CD4-positive, alpha-beta memory T cell (primary cell): ENCODE data around the gene PPP2R2B. TPM values are rescaled to one million over a fixed set of nuclear protein-coding genes. Genes with fewer than 3 reads are reported as not detected.

ENCODE experiments used
- CTCF ChIA-PET: fragments of 350-600 bp; sonication (Branson Sonifier 250); formaldehyde crosslinking; loops from one replicate; lab custom pipeline; 2021; ENCODE audit warnings: inconsistent platforms; ENCODE audit not compliant: partially characterized antibody; lab: Charles Lee
- POLR2A ChIA-PET: fragments of 350-600 bp; sonication (Branson Sonifier 250); formaldehyde crosslinking; loops from one replicate; lab custom pipeline; 2021; ENCODE audit not compliant: partially characterized antibody; lab: Charles Lee
- DNase-seq, 5 donors: peaks; one replicate each; pipeline versions ENCODE4 v3.0.0 to v3.0.0-alpha.2; 2020 to 2022; ENCODE audit warnings: mixed read lengths in 1 of 5
- H3K27ac ChIP-seq: one replicate; pipeline ENCODE4 v1.7.0; 2013; ENCODE audit warnings: low read depth, low read length
- H3K27me3 ChIP-seq: 2 replicates; pipeline ENCODE4 v1.7.0; 2013; ENCODE audit warnings: mild to moderate bottlenecking, low read length, moderate library complexity; ENCODE audit not compliant: insufficient read depth
- H3K36me3 ChIP-seq: 2 replicates; pipeline ENCODE4 v1.7.0; 2013; ENCODE audit warnings: mild to moderate bottlenecking, low read length, moderate library complexity; ENCODE audit not compliant: insufficient read depth
- H3K4me1 ChIP-seq: 2 replicates; pipeline ENCODE4 v1.7.0; 2013; ENCODE audit warnings: mild to moderate bottlenecking, low read length, moderate library complexity; ENCODE audit not compliant: insufficient read depth
- H3K4me3 ChIP-seq, 2 donors: one replicate each; pipeline ENCODE4 v1.7.0; 2013; ENCODE audit warnings: low read length in 2 of 2, mild to moderate bottlenecking in 1 of 2
- H3K9me3 ChIP-seq, 2 donors: one replicate each; pipeline ENCODE4 v1.7.0; 2013; ENCODE audit warnings: low read length in 2 of 2, control low read depth in 1 of 2; ENCODE audit not compliant: control insufficient read depth in 1 of 2
- H3K27ac Mint-ChIP-seq, 7 donors: one replicate each; pipeline ENCODE4 v1.8.0; 2020 to 2021; ENCODE audit warnings: mixed read lengths in 7 of 7, mild to moderate bottlenecking in 6 of 7, inconsistent platforms in 3 of 7, moderate library complexity in 3 of 7
- H3K27me3 Mint-ChIP-seq, 2 donors: one replicate each; pipeline ENCODE4 v1.8.0; 2020 to 2021; ENCODE audit warnings: mixed read lengths in 2 of 2
- H3K36me3 Mint-ChIP-seq, 2 donors: one replicate each; pipeline ENCODE4 v1.8.0; 2020 to 2021; ENCODE audit warnings: mixed read lengths in 2 of 2, inconsistent platforms in 1 of 2, mild to moderate bottlenecking in 1 of 2
- H3K4me1 Mint-ChIP-seq, 4 donors: one replicate each; pipeline ENCODE4 v1.8.0; 2020 to 2021; ENCODE audit warnings: mixed read lengths in 4 of 4, mild to moderate bottlenecking in 1 of 4
- H3K4me3 Mint-ChIP-seq, 8 donors: one replicate each; pipeline ENCODE4 v1.8.0; 2020 to 2021; ENCODE audit warnings: mixed read lengths in 8 of 8, mild to moderate bottlenecking in 7 of 8, moderate library complexity in 6 of 8, inconsistent platforms in 3 of 8
- H3K9me3 Mint-ChIP-seq, 8 donors: one replicate each; pipeline ENCODE4 v1.8.0; 2020 to 2021; ENCODE audit warnings: mixed read lengths in 8 of 8, mild to moderate bottlenecking in 5 of 8, inconsistent platforms in 3 of 8, moderate library complexity in 1 of 8
- intact Hi-C: fragments of 100-400 bp; cut with micrococcal nuclease; formaldehyde crosslinking; loops from one replicate; pipeline ENCODE4 v1.15.1; 2023
- polyA plus RNA-seq, 2 donors: library from polyadenylated mRNA; unstranded; fragments of 300-500 nt; fragmentation: Illumina TruSeq; gene quantifications; one replicate each; pipeline ENCODE4 v1.2.3, GENCODE V29; 2021
- total RNA-seq, 2 experiments: library from RNA; stranded (reverse); gene quantifications; one replicate each; pipeline ENCODE4 v1.2.3, GENCODE V29; 2021

Gene PPP2R2B
- total and polyA plus RNA-seq, 4 experiments from 2014 or later = 3.1 to 13.0 (median 6.7) TPM

- intact Hi-C loops = no loop called here
- peaks cover 0 to 9% (median 4%) of the 10 kb centered on the region in 4 donors for H3K4me1 Mint-ChIP-seq
- H3K4me3 Mint-ChIP-seq = no peak overlapping the region
- no peaks in the 10 kb centered on the region for H3K36me3 ChIP-seq
- no peaks in the 10 kb centered on the region for H3K9me3 ChIP-seq
- no peak overlapping the region for H3K4me3 ChIP-seq
- no peak overlapping the region for H3K27ac ChIP-seq
- H3K27ac Mint-ChIP-seq = no peak overlapping the region
- CTCF ChIA-PET = no interaction called here
- H3K27me3 Mint-ChIP-seq = no peaks in the 10 kb centered on the region
- no peak for DNase-seq
- H3K4me1 ChIP-seq = no peaks in the 10 kb centered on the region
- peaks cover 0 to 2% (median 0%) of the 10 kb centered on the region in 8 donors for H3K9me3 Mint-ChIP-seq
- no peaks in the 10 kb centered on the region for H3K27me3 ChIP-seq
- peaks cover 0 to 7% of the 10 kb centered on the region in 2 donors for H3K36me3 Mint-ChIP-seq
- POLR2A ChIA-PET = no interaction called here
These were observed 173.4 kb downstream of the PPP2R2B start for GRCh38 chr5:146704949-146705665.

GRCh38 chr5:146703899-146704298 is 174.7 kb downstream of the PPP2R2B start:
- ChIA-PET POLR2A (no interaction called here), CTCF (no interaction called here)
- no peaks in the 10 kb centered on the region for H3K9me3 ChIP-seq
- H3K4me3 Mint-ChIP-seq = no peak overlapping the region
- no peaks in the 10 kb centered on the region for H3K27me3 ChIP-seq
- no peak overlapping the region for H3K4me3 ChIP-seq
- H3K4me1 ChIP-seq = no peaks in the 10 kb centered on the region
- H3K27ac ChIP-seq = no peak overlapping the region
- no peak for DNase-seq
- H3K36me3 ChIP-seq = no peaks in the 10 kb centered on the region
- H3K27ac Mint-ChIP-seq = no peak overlapping the region
- peaks cover 0 to 9% (median 4%) of the 10 kb centered on the region in 4 donors for H3K4me1 Mint-ChIP-seq
- H3K9me3 Mint-ChIP-seq = peaks cover 0 to 2% (median 0%) of the 10 kb centered on the region in 8 donors
- peaks cover 0 to 7% of the 10 kb centered on the region in 2 donors for H3K36me3 Mint-ChIP-seq
- intact Hi-C loops = no loop called here
- H3K27me3 Mint-ChIP-seq = no peaks in the 10 kb centered on the region

GRCh38 chr5:146703499-146703898 is 175.1 kb downstream of the PPP2R2B start:
- Histone ChIP-seq H3K27ac (no peak overlapping the region), H3K27me3 (no peaks in the 10 kb centered on the region), H3K4me1 (no peaks in the 10 kb centered on the region), H3K4me3 (no peak overlapping the region), H3K36me3 (no peaks in the 10 kb centered on the region), H3K9me3 (no peaks in the 10 kb centered on the region)
- Mint-ChIP-seq H3K27me3 (no peaks in the 10 kb centered on the region), H3K36me3 (peaks cover 0 to 7% of the 10 kb centered on the region in 2 donors), H3K27ac (no peak overlapping the region), H3K4me1 (peaks cover 0 to 11% (median 4%) of the 10 kb centered on the region in 4 donors), H3K9me3 (peaks cover 0 to 2% (median 0%) of the 10 kb centered on the region in 8 donors), H3K4me3 (no peak overlapping the region)
- ChIA-PET POLR2A (no interaction called here), CTCF (no interaction called here)
- intact Hi-C loops = no loop called here
- DNase-seq = no peak

- no peak overlapping the region for H3K4me3 Mint-ChIP-seq
- intact Hi-C loops = no loop called here
- no peak for DNase-seq
- peaks cover 0 to 9% (median 4%) of the 10 kb centered on the region in 4 donors for H3K4me1 Mint-ChIP-seq
- POLR2A ChIA-PET = interaction anchor here (0.8 kb wide), 1 partner anchor 10 kb away, joined by 3 read pairs; no protein-coding TSS in a partner anchor
- Histone ChIP-seq H3K27ac (no peak overlapping the region), H3K9me3 (no peaks in the 10 kb centered on the region), H3K4me1 (no peaks in the 10 kb centered on the region), H3K4me3 (no peak overlapping the region), H3K27me3 (no peaks in the 10 kb centered on the region), H3K36me3 (no peaks in the 10 kb centered on the region)
- peaks cover 0 to 7% of the 10 kb centered on the region in 2 donors for H3K36me3 Mint-ChIP-seq
- no peaks in the 10 kb centered on the region for H3K27me3 Mint-ChIP-seq
- CTCF ChIA-PET = interaction anchor here (1.1 kb wide), 1 partner anchor 15 kb away, joined by 5 read pairs; no protein-coding TSS in a partner anchor
- no peak overlapping the region for H3K27ac Mint-ChIP-seq
- no peaks in the 10 kb centered on the region for H3K9me3 Mint-ChIP-seq
These were observed 178.7 kb downstream of the PPP2R2B start for GRCh38 chr5:146699664-146700418.

GRCh38 chr5:146699138-146699537 is 179.4 kb downstream of the PPP2R2B start:
- no peak overlapping the region for H3K27ac ChIP-seq
- Mint-ChIP-seq H3K4me1 (peaks cover 0 to 9% (median 4%) of the 10 kb centered on the region in 4 donors), H3K4me3 (no peak overlapping the region), H3K36me3 (peaks cover under 1 to 7% of the 10 kb centered on the region in 2 donors), H3K27ac (no peak overlapping the region), H3K27me3 (no peaks in the 10 kb centered on the region), H3K9me3 (no peaks in the 10 kb centered on the region)
- no peaks in the 10 kb centered on the region for H3K36me3 ChIP-seq
- CTCF ChIA-PET = interaction anchor here (1.1 kb wide), 1 partner anchor 14 kb away, joined by 5 read pairs; no protein-coding TSS in a partner anchor
- H3K9me3 ChIP-seq = no peaks in the 10 kb centered on the region
- no peak for DNase-seq
- H3K27me3 ChIP-seq = no peaks in the 10 kb centered on the region
- POLR2A ChIA-PET = no interaction called here
- no peaks in the 10 kb centered on the region for H3K4me1 ChIP-seq
- intact Hi-C loops = no loop called here
- no peak overlapping the region for H3K4me3 ChIP-seq

GRCh38 chr5:146698651-146699050 is 179.9 kb downstream of the PPP2R2B start:
- Mint-ChIP-seq H3K27ac (no peak overlapping the region), H3K4me1 (peaks cover 0 to 8% (median 2%) of the 10 kb centered on the region in 4 donors), H3K4me3 (no peak overlapping the region), H3K27me3 (no peaks in the 10 kb centered on the region), H3K9me3 (no peaks in the 10 kb centered on the region), H3K36me3 (peaks cover 4 to 7% of the 10 kb centered on the region in 2 donors)
- Histone ChIP-seq H3K27ac (no peak overlapping the region), H3K36me3 (no peaks in the 10 kb centered on the region), H3K9me3 (no peaks in the 10 kb centered on the region), H3K4me3 (no peak overlapping the region), H3K27me3 (no peaks in the 10 kb centered on the region), H3K4me1 (no peaks in the 10 kb centered on the region)
- ChIA-PET CTCF (no interaction called here), POLR2A (no interaction called here)
- intact Hi-C loops = no loop called here
- no peak for DNase-seq

GRCh38 chr5:146697211-146697610 is 181.3 kb downstream of the PPP2R2B start:
- Histone ChIP-seq H3K27ac (no peak overlapping the region), H3K4me1 (no peaks in the 10 kb centered on the region), H3K4me3 (no peak overlapping the region), H3K9me3 (no peaks in the 10 kb centered on the region), H3K36me3 (no peaks in the 10 kb centered on the region), H3K27me3 (no peaks in the 10 kb centered on the region)
- peaks cover 0 to 5% (median 0%) of the 10 kb centered on the region in 4 donors for H3K4me1 Mint-ChIP-seq
- H3K9me3 Mint-ChIP-seq = no peaks in the 10 kb centered on the region
- POLR2A ChIA-PET = no interaction called here
- DNase-seq = no peak
- H3K36me3 Mint-ChIP-seq = peaks cover 4 to 7% of the 10 kb centered on the region in 2 donors
- intact Hi-C loops = no loop called here
- H3K4me3 Mint-ChIP-seq = no peak overlapping the region
- no peaks in the 10 kb centered on the region for H3K27me3 Mint-ChIP-seq
- CTCF ChIA-PET = no interaction called here
- H3K27ac Mint-ChIP-seq = no peak overlapping the region
